Hematopoietic multipotent progenitor cell treated with erythropoietin and hydrocortisone succinate and interleukin-3 and kit ligand, for 15 days (in vitro differentiated cells): ENCODE measurements around the gene DEFB113.

ENCODE experiments used
- DNase-seq: peaks from one replicate; pipeline ENCODE4 v3.0.0-alpha.2; 2015; ENCODE audit warnings: low spot score

DEFB113 gene

DNA sequence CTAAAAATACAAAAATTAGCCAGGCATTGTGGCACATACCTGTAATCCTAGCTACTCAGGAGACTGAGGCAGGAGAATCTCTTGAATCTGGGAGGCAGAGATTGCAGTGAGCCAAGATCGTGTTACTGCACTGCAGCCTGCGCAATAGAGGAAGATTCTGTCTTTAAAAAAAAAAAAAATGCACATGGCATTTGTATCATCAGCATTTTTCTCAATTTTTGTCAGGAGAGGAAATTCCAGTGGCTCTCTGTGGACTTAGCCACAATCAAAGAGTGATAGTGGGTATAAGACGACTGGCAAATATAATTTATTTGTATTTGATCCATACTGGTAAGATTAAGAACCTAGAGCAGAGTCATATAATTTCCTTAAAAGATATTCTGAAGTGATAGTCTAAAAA is 34.0 kb downstream of the DEFB113 start:
- DNase-seq: no peak

DNA sequence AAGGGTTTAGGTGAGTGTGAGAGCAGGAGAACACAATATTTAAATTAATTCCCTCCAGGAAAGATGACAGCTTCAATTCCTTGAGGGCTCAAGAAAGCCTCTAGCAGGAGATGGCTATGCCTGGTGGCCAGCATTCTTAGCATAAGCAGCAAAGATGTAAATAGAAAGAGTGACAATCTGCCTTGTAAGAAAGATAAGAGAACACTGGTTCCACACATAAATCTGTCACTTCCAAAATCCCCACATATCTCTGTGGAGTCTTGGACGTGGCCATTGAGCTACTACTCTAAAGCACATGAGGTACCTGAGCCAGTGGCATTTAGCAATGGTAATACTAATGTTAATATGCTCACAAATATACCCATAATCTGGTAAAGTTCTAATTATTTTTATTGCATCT is 34.7 kb downstream of the DEFB113 start:
- no peak for DNase-seq

GRCh38 chr6:49933526-49933925 is 35.9 kb downstream of the DEFB113 start:
- no peak for DNase-seq

DNA sequence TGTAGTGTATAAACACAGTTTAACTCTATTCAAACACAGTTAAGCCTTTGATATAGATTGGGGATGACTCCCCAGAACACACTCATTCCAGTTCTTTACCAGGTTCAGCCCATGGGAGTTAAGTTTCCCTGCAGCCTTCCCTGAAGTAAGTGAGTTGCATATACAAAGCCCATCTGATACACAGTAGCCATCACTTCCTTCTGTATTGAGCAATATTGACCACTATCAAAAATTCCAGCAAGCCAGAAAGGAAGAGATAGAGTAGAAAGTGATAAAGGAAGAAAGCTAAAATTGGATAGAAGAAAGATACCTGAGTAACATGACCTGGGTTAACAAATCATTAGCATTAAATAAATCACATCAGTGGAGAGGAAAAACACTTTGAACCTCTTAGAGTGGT is 40.1 kb downstream of the DEFB113 start:
- DNase-seq: no peak

GRCh38 chr6:49923826-49924225 is 45.6 kb downstream of the DEFB113 start:
- no peak for DNase-seq

DNA sequence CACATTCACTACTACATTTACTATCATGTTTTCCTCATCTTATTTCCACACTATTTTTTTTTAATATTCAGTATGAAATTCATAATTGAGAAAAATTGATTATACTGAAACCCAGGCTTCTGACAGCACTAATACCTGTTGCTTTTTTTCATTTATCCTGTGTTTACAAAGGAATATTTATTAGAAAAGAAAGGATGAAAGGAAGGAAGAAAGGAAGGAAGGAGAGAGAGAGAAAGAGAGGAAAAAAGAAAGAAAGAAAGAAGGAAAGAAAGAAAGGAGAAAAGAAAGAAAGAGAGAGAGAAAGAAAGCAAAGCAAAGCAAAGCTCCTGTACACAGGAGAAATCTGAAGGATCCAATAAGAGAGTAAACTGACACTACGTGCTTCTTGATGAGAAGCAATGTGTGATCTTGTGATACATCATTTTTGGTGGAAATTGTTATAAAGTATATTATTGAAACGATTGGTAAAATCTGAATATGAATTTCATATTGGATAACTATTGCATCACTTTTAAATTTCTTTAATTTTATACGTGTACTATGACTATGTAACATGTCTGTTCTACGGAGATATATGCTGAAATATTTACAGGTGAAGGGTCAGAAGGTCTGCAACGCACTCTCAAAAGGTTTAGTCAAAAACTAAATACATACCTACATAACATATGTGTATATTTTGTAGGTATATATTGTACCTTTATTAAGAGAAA is 49.3 kb downstream of the DEFB113 start:
- no peak for DNase-seq

DNA sequence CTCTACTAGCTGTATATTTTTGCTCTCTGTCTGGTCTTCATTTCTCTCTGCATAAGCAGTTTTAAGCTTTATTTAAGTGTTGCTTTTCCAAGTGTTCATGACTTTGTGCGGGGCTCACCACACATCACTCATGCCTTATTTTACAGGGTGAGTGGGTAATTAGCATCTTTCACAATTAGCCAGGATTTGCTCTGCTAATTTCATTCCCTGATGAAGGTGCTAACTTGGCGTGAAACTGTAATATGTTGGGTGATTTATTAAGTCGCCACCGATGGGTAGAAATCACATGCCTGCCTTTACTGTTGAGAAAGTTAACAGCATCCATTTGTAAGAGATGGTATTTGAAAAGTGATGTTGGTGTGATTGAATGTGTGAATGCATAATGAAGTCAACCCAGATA is 50.2 kb downstream of the DEFB113 start:
- no peak for DNase-seq

DNA sequence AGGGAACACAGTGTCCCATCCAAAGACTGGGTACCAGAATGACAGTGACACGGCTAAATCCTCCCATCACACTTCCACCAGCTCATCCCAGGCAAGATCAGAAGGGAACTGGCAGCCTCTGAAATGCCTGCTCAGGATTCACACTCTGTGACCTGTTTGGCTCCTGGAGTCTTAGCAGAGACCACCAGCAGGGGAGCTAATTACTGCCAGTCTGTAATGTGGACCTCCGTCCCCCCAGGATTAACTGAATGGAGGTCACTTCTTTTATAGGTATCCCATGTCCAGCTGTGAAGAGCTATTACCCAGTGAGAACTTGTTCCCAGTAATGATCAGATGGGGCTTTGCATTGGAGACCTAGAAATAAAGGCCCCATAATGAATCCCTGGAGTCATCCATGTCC is 50.6 kb downstream of the DEFB113 start:
- DNase-seq: no peak
